Measurements from ENCODE around the gene TYW5.

DNA sequence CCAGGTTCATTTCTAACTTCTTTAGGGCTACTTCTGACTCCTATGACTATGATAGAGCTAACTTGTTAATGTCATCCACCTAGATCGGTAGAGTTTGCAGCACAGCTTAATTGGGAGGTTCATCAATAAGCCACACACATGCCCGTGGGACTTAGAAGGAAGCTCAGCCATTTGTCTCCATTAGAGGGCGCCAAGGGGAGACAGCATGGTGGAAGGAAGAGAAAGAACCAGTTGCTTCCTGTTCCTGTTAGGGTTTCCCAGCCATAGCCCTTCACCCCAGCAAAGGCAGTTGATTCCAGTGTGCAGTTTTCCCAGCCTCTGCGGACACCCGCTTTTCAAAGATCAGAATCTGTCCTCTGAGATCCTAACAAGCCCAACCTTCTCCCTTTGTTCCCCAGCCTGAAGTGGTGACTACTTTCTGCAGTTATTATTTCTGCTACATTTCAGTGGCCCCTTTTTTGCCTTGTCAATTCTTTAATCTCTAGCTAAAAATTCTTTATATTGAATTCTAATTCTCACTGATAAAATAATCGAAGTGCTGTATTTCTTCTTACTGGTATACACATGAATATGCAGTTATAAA is 30.4 kb upstream of the TYW5 start:
- TF ChIP-seq TAF1 (IDR thresholded peaks at IDR 0.05; ENCODE audit: borderline replicate concordance, insufficient read depth, low read length) (no peak), POLR2AphosphoS5 (IDR thresholded peaks at IDR 0.05; ENCODE audit: low read depth, low read length) (no peak), SIN3A (IDR thresholded peaks at IDR 0.05; ENCODE audit: borderline replicate concordance, insufficient read depth, low read length) (no peak)
- TF ChIP-seq, protein P1, sequence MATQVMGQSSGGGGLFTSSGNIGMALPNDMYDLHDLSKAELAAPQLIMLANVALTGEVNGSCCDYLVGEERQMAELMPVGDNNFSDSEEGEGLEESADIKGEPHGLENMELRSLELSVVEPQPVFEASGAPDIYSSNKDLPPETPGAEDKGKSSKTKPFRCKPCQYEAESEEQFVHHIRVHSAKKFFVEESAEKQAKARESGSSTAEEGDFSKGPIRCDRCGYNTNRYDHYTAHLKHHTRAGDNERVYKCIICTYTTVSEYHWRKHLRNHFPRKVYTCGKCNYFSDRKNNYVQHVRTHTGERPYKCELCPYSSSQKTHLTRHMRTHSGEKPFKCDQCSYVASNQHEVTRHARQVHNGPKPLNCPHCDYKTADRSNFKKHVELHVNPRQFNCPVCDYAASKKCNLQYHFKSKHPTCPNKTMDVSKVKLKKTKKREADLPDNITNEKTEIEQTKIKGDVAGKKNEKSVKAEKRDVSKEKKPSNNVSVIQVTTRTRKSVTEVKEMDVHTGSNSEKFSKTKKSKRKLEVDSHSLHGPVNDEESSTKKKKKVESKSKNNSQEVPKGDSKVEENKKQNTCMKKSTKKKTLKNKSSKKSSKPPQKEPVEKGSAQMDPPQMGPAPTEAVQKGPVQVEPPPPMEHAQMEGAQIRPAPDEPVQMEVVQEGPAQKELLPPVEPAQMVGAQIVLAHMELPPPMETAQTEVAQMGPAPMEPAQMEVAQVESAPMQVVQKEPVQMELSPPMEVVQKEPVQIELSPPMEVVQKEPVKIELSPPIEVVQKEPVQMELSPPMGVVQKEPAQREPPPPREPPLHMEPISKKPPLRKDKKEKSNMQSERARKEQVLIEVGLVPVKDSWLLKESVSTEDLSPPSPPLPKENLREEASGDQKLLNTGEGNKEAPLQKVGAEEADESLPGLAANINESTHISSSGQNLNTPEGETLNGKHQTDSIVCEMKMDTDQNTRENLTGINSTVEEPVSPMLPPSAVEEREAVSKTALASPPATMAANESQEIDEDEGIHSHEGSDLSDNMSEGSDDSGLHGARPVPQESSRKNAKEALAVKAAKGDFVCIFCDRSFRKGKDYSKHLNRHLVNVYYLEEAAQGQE (IDR thresholded peaks at IDR 0.05; ENCODE audit: insufficient read depth in 1 of 2, low read depth in 2 of 2, low read length in 2 of 2) = no peak
